Adrenal gland (tissue), 5 donors: ENCODE results near the gene TBCEL.

Experiments
- POLR2A ChIP-seq, 2 donors: fragments of 450-650 bp; IDR thresholded peaks; one replicate each; pipeline ENCODE4 v1.6.1; 2017; ENCODE audit warnings: antibody characterized with exemption in 2 of 2, mild to moderate bottlenecking in 2 of 2, moderate library complexity in 1 of 2
- TF ChIP-seq, protein P1 (sequence below), 6 experiments: fragments of 450-650 bp in 4 of 6; fragments of 200-600 bp in 2 of 6; sonication (generic) in 1 of 6; IDR thresholded peaks; 1 replicate in 5 of 6; 2 replicates in 1 of 6; pipeline versions ENCODE4 v1.5.1 to v1.8.0; 2016 to 2021; ENCODE audit warnings: antibody characterized with exemption in 6 of 6, mild to moderate bottlenecking in 2 of 6, moderate library complexity in 1 of 6
- donor health status: DM: no; HTN: no; CAD: no.

DNA sequence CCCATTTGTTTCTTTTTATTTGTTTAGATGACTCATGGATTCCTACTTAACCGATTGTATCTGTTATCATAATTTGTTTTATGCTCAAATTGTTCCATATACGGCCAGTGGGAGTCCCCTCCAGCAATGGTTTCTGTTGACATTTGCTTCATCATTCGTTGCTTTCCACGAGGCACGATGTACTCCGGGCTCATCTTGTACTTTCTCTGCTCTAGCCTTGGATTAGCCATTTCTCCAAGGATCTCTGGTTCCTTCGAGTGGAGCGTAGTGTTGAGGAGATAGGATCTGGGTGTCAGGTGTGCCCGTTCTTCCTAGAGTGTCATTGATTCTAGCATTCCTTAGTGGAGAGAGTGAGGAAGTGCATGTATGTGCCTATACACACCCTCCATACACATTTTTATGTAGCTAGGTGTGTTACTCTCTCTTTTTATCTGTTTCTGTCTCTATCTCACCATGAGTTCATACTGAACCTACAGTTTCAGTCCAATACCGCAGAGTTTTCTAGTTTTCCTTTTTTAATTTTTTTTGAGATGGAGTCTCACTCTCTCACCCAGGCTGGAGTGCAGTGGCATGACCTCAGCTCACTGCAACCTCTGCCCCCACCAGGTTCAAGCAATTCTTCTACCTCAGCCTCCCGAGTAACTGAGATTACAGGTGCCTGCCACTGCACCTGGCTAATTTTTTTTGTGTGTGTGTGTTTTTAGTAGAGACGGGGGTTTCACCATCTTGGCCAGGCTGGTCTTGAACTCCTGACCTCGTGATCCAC, 108.5 kb downstream of the TBCEL start:
- TF ChIP-seq, protein P1, sequence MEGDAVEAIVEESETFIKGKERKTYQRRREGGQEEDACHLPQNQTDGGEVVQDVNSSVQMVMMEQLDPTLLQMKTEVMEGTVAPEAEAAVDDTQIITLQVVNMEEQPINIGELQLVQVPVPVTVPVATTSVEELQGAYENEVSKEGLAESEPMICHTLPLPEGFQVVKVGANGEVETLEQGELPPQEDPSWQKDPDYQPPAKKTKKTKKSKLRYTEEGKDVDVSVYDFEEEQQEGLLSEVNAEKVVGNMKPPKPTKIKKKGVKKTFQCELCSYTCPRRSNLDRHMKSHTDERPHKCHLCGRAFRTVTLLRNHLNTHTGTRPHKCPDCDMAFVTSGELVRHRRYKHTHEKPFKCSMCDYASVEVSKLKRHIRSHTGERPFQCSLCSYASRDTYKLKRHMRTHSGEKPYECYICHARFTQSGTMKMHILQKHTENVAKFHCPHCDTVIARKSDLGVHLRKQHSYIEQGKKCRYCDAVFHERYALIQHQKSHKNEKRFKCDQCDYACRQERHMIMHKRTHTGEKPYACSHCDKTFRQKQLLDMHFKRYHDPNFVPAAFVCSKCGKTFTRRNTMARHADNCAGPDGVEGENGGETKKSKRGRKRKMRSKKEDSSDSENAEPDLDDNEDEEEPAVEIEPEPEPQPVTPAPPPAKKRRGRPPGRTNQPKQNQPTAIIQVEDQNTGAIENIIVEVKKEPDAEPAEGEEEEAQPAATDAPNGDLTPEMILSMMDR (IDR thresholded peaks at IDR 0.05), result no peak
- TF ChIP-seq POLR2A (IDR thresholded peaks at IDR 0.05), result no peak
